Prostate gland (tissue), 2 donors: Measurements from ENCODE around the gene DGKI.

ENCODE experiments used
- POLR2A ChIP-seq: fragments of 450-650 bp; IDR thresholded peaks from one replicate; pipeline ENCODE4 v1.6.1; 2016; ENCODE audit warnings: antibody characterized with exemption, mild to moderate bottlenecking
- POLR2AphosphoS5 ChIP-seq: sonication (generic); formaldehyde crosslinking; IDR thresholded peaks from one replicate; pipeline ENCODE4 v1.6.1; 2017; ENCODE audit warnings: antibody characterized with exemption
- TF ChIP-seq, protein P1 (sequence below), 4 experiments: fragments of 200-600 bp in 2 of 4; fragments of 450-650 bp in 2 of 4; sonication (generic) in 2 of 4; IDR thresholded peaks; 1 replicate in 3 of 4; 2 replicates in 1 of 4; pipeline ENCODE4 v1.5.1; 2016 to 2019; ENCODE audit warnings: antibody characterized with exemption in 4 of 4, mild to moderate bottlenecking in 2 of 4, moderate library complexity in 2 of 4

DNA sequence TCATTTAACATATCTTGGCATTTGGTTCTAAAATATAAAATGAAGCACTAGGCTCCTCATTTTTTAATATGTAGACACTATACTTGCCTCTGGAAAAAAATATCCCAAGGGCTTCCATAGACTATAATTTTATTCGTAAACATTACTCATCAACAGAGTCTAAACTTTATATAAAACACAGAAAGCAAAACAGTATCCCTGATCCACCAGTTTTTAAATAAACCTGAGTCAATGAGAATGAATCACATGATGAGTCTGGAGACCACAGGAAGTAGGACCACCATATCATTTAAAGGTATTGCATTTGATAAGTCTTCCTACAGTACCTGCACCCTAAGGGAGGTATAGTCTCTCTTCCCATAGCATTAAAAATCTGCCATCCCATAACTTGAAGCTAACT, 228.0 kb downstream of the DGKI start:
- no peak for TF ChIP-seq POLR2AphosphoS5
- TF ChIP-seq, protein P1, sequence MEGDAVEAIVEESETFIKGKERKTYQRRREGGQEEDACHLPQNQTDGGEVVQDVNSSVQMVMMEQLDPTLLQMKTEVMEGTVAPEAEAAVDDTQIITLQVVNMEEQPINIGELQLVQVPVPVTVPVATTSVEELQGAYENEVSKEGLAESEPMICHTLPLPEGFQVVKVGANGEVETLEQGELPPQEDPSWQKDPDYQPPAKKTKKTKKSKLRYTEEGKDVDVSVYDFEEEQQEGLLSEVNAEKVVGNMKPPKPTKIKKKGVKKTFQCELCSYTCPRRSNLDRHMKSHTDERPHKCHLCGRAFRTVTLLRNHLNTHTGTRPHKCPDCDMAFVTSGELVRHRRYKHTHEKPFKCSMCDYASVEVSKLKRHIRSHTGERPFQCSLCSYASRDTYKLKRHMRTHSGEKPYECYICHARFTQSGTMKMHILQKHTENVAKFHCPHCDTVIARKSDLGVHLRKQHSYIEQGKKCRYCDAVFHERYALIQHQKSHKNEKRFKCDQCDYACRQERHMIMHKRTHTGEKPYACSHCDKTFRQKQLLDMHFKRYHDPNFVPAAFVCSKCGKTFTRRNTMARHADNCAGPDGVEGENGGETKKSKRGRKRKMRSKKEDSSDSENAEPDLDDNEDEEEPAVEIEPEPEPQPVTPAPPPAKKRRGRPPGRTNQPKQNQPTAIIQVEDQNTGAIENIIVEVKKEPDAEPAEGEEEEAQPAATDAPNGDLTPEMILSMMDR (IDR thresholded peaks at IDR 0.05) = no peak
- no peak for TF ChIP-seq POLR2A
